ENCODE measurements around the gene IFIH1.

IFIH1 gene

DNA sequence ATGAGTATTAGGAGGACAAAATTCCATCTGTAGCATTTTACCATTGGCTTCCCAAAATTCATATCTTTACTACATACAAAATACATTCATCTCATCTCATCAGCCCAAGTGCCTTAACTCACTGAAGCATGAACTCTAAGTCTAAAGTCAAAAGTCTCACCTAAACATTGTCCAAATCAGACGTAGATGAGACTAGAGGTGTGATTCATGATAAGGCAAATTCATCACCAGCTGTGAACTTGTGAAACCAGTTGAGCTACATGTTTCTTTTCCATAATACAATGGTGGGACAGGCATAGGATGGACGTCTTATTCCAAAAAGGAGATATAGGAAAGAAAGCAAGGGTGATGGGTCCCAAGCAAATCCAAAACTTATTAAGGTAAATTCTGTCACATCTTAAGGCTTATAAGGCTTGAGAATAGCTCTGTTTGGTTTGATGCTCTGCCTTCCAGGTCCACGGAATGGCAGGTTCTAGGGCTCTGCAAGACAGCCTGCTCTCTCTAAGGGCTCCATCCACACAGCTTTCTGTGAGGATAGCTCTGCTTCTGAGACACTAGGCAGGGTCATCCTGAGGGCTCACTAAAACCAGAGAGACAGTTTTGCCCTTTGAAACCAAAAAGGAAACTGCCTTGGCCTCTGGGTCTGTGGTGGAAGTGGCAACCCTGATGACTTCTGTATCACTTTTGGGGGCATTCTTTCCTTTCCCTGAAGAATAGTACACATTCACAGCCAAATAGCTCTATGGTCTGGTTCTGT, 9.6 kb downstream of the IFIH1 start:
- DNase-seq: no peak

GRCh38 chr2:162305901-162306300, 12.6 kb downstream of the IFIH1 start:
- DNase-seq: no peak

DNA sequence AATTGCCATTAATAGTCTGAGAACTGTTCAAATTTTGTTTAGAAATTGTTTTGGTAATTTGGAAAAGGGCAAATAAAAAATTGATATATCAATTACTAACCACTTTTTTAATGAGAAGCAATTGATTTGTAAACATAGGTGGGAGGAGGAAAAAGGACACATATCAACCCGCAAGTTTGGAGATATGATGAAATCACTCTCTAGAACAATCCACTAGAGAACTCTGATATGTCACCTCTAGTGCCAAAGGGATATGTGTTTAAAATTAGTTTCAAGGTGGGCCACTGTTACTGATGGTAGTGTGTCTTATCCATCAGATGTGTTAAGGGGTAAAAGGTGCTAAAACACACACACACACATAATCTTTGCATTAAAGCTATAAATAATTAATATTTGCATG, 16.6 kb downstream of the IFIH1 start:
- DNase-seq: no peak

DNA sequence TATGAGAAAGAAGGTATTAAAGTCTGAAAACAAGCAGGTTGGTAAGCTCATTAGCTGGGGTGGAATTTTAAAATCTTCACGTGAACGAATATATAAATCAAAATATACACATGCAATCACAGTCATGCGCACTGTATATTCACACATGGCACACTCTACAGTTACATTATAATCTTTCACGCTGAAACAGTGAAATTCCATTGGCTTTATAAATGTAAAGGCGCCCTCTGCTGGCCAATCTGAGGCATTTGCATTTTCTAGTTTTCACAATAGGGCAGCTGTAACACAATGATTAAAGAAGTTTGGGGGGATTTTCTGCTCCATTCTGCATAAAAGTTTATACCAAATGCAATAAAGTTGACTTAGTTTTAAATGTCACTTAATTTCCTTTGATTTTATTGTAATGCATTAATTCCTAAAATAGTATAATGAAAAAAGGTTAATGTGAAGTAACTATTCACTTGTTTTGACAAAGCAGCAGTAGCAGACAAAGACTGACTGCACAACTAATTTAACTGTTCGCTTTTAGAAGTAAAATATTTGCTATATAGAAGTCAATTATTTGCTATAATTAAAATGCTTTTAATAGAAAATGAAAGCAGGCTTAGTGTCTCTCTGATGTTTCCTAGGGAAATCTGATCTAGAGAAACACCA, 17.2 kb downstream of the IFIH1 start:
- DNase-seq: peak; percentile 63 to 81

- no peak for DNase-seq
Measured at GRCh38 chr2:162300266-162300665, 18.2 kb downstream of the IFIH1 start.

DNA sequence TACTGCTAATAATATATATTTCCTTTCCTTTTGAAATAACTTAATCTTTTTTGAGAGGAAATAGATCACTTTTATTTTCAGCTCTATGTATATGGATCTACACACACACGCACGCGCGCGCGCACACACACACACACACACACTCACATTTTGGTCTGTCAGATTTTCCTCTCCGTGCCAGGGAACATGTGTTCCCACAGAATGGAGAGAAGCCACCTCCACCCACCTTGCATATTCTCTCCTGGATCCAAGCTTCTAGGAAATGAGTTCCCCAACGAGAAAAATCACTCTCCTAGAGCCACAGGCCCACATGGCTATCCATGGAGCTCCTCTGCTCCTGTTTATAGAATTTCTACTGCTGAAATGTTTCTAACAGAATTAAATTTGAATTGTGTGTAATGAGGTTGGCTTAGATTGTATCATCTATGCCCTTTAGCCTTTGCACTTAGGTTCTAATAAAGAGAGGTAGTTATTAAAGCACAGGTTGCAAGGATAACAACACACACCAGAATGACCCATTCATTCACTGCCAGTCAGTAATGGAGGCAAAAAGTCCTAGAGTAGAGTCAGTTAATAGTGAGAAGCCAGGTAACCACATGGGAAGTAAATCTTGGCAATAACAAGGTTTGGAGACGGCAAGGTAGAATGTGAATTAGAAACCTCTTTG, 19.7 kb downstream of the IFIH1 start:
- no peak for DNase-seq

- peak; percentile 57 to 64 for DNase-seq
Measured at GRCh38 chr2:162297925-162298552, 20.4 kb downstream of the IFIH1 start.

DNA sequence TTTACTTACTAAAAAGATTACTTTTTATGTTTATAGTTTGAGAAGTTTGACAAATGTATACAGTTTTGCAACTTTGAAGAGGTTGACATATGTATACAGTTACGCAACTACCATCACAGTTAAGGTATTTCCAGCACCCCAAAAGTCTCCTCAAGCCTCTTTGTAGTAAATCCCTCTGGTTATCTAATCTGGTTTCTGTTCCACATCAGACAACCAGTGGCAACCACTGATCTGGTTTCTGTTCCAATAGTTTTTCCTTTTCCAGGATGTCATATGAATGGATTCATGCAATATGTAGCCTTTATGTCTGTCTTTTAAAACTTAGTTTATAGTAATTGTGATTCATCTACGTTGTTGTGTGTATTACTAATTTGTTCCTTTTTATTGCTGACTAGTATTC, 23.5 kb downstream of the IFIH1 start:
- DNase-seq: no peak

DNA sequence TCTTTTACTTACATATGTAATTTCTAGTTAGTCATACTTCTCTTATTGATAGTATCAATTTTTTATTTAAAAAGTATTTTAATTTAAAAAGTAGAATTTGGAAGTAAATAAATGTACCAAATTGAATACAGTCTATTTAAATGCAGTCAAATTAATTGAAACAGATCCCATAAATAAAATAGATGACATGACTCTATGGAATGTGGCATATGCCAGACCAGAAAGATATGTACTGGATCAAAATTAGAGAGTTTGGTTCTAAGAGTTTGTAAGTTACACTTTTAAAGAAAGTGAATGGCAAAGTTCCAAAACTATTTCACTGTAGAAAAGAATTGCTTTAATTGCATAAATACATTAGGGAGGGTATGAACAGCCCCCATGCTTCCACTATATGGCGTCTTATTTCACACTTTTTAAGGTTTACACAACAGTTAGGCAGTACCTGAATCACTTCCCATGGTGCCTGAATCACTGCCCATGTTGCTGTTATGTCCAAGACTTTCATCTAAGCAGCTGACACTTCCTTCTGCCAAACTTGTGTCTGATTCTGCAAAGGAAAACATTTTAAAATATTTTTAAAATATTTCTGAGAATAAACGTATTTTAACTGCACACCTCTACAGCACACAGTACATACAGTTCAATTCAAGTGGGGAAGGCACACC, 25.2 kb downstream of the IFIH1 start:
- DNase-seq: no peak

GRCh38 chr2:162291748-162292147, 26.7 kb downstream of the IFIH1 start:
- no peak for DNase-seq

GRCh38 chr2:162282765-162283425, 35.6 kb downstream of the IFIH1 start:
- no peak for DNase-seq

- DNase-seq: no peak
Measured at GRCh38 chr2:162280654-162281053, 37.8 kb downstream of the IFIH1 start.

- DNase-seq: no peak
Measured at GRCh38 chr2:162277381-162277780, 41.1 kb downstream of the IFIH1 start.

GRCh38 chr2:162267996-162268395, 50.5 kb downstream of the IFIH1 start:
- no peak for DNase-seq

GRCh38 chr2:162267496-162267895, 51.0 kb downstream of the IFIH1 start:
- no peak for DNase-seq

DNA sequence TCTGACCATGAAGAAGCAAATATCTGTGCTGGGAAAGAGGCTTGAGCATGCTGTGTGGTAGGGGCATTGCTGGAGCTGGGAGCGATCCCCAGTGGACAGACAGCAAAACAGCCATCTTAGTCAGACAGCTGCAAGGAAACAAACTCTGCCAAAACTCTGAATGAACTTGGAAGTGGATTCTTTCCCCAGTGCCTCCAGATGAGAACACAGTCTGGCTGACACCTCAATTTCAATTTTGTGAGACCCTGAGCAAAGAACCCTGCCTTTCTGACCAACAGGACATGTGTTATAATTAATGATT, 52.1 kb downstream of the IFIH1 start:
- no peak for DNase-seq

- no peak for DNase-seq
Measured at GRCh38 chr2:162265666-162266459, 52.6 kb downstream of the IFIH1 start.

DNA sequence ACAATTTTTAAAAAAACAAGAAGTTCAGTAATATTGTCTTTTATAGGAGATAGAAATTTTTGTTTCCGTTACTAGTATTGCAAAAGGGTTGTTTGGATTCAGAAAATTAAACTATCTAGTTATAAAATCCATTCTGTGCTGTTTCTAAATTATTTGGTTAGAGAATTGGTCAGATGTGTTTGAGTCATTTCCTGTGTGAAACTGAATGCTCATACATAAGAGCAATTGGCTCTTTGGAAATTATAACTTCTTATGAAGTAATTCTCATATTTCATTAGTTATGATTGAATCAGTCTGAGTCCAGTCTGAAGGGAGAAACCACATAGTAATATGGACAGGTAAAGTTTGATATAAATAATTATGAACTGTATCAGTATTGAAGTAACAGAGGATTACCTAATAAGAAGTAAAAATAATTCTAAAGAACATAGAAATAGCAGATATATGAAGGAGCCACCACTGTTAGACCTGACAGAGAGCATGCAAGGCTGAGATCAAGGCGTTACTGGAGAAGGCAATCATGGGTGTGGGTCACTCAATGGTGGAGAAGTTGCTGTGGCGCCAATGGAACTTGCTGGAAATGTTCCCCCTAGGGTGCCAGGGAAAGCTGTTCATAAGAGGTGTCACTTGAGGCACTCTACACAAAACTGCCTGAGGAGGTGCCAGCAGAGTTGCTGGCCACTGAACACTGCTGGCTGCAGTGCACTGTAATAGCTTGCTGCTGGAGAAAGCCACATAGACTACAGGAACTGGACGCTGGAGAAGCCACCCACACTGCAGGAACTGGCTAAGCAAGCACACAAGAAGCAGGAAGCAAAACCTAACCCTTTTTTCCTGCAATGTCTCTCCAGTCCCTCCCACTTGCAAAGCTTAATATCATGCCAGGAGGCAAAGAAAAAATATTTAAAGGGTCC, 57.2 kb downstream of the IFIH1 start:
- DNase-seq: peak; percentile 90 to 92

- DNase-seq: no peak
Measured at GRCh38 chr2:162258686-162259085, 59.8 kb downstream of the IFIH1 start.

GRCh38 chr2:162258169-162258568, 60.3 kb downstream of the IFIH1 start:
- DNase-seq: no peak

GRCh38 chr2:162257425-162257824, 61.1 kb downstream of the IFIH1 start:
- peak in 1 of 2 experiments; percentile 18 for DNase-seq

Data from AML-193 (cell line).